HCT116 (cell line): ENCODE measurements around the gene TLL2. TPM values are rescaled to one million over a fixed set of nuclear protein-coding genes. Genes with fewer than 3 reads are reported as not detected.

Experiments used
- ATAC-seq: fragments of 200-7000 bp; cut with Tn5 transposase; 2 replicates; pipeline ENCODE4 v1.9.1; 2020; ENCODE audit warnings: mild to moderate bottlenecking, moderate library complexity
- BruUV-seq: library from RNA; stranded (reverse); fragments of 400-500 nt; replicated peaks from 2 replicates; lab custom pipeline; 2021; lab: Mats Ljungman, UMichigan
- CTCF ChIA-PET: fragments of 300-600 bp; sonication (Branson Sonifier 250); formaldehyde crosslinking; loops from one replicate; lab custom pipeline; 2021; ENCODE audit warnings: antibody characterized with exemption; lab: Charles Lee
- POLR2A ChIA-PET: fragments of 300-600, 350-600 bp; sonication (Branson Sonifier 250); formaldehyde crosslinking; loops from one replicate; lab custom pipeline; 2021; ENCODE audit warnings: antibody characterized with exemption; lab: Charles Lee
- RAD21 ChIA-PET, 2 experiments: fragments of 300-600 bp; sonication (Branson Sonifier 250); formaldehyde crosslinking; loops; one replicate each; lab custom pipeline; 2023; ENCODE audit warnings: low total read pairs in 2 of 2; ENCODE audit not compliant: uncharacterized antibody in 2 of 2, unreplicated experiment in 2 of 2, low non-redundant PET in 1 of 2; lab: Charles Lee
- DNase-seq: peaks from one replicate; pipeline ENCODE4 v3.0.0-alpha.2; 2010; ENCODE audit warnings: low read depth, low spot score
- H2AFZ ChIP-seq: fragments of 200-600 bp; shearing (Covaris generic), sonication (generic); 2 replicates; pipeline ENCODE4 v1.6.1; 2017; ENCODE audit warnings: low read depth, mixed run types, mixed read lengths, antibody characterized with exemption, low read length; ENCODE audit not compliant: poor library complexity, severe bottlenecking
- H3K27ac ChIP-seq: 2 replicates; pipeline ENCODE4 v1.5.1; 2012; ENCODE audit warnings: low read depth, low read length
- H3K27me3 ChIP-seq: fragments of 200-600 bp; sonication (generic); 2 replicates; pipeline ENCODE4 v1.6.1; 2016; ENCODE audit warnings: mixed run types, low read length, mixed read lengths; ENCODE audit not compliant: insufficient read depth
- H3K36me3 ChIP-seq, 2 experiments: fragments of 200-500 bp in 1 of 2; fragments of 200-600 bp in 1 of 2; sonication (Bioruptor generic) in 1 of 2; sonication (generic) in 1 of 2; 2 replicates each; pipeline versions ENCODE4 v1.5.1 to v1.6.1; 2014 to 2016; ENCODE audit warnings: low read length in 2 of 2, inconsistent platforms in 1 of 2, mixed read lengths in 1 of 2, mixed run types in 1 of 2; ENCODE audit not compliant: insufficient read depth in 2 of 2, control insufficient read depth in 1 of 2
- H3K4me1 ChIP-seq, 2 experiments: fragments of 200-600 bp in 1 of 2; sonication (generic) in 1 of 2; 2 replicates each; pipeline versions ENCODE4 v1.5.1 to v1.6.1; 2012 to 2017; ENCODE audit warnings: low read length in 2 of 2, inconsistent platforms in 1 of 2, mild to moderate bottlenecking in 1 of 2, mixed read lengths in 1 of 2, mixed run types in 1 of 2, moderate library complexity in 1 of 2; ENCODE audit not compliant: insufficient read depth in 2 of 2, control insufficient read depth in 1 of 2
- H3K4me2 ChIP-seq: fragments of 200-600 bp; sonication (generic); 2 replicates; pipeline ENCODE4 v1.6.1; 2017; ENCODE audit warnings: mixed run types, low read length, mixed read lengths
- H3K4me3 ChIP-seq, 2 experiments: fragments of 200-600 bp in 1 of 2; sonication (generic) in 1 of 2; replicated peaks in 1 of 2; 2 replicates each; pipeline ENCODE4 v1.5.1; 2011 to 2016; ENCODE audit warnings: low read length in 2 of 2, control low read depth in 1 of 2, low read depth in 1 of 2, mild to moderate bottlenecking in 1 of 2, mixed read lengths in 1 of 2, mixed run types in 1 of 2
- H3K79me2 ChIP-seq: fragments of 200-600 bp; sonication (generic); 2 replicates; pipeline ENCODE4 v1.6.1; 2017; ENCODE audit warnings: mild to moderate bottlenecking, mixed run types, low read length, moderate library complexity, mixed read lengths; ENCODE audit not compliant: insufficient read depth
- H3K9ac ChIP-seq: fragments of 200-600 bp; sonication (generic); 2 replicates; pipeline ENCODE4 v1.6.1; 2016; ENCODE audit warnings: low read length, mixed read lengths
- H3K9me2 ChIP-seq: fragments of 200-600 bp; sonication (generic), shearing (Covaris generic); 2 replicates; pipeline ENCODE4 v1.6.1; 2017; ENCODE audit warnings: mixed run types, mild to moderate bottlenecking, moderate library complexity; ENCODE audit not compliant: insufficient read depth
- H3K9me3 ChIP-seq, 2 experiments: fragments of 200-500 bp in 1 of 2; fragments of 200-600 bp in 1 of 2; sonication (Bioruptor generic) in 1 of 2; sonication (generic) in 1 of 2; 2 replicates each; pipeline ENCODE4 v1.6.1; 2014 to 2017; ENCODE audit warnings: low read length in 2 of 2, mixed read lengths in 2 of 2, inconsistent platforms in 1 of 2, low read depth in 1 of 2, mild to moderate bottlenecking in 1 of 2, mixed run types in 1 of 2, moderate library complexity in 1 of 2; ENCODE audit not compliant: control insufficient read depth in 1 of 2, insufficient read depth in 1 of 2
- H4K20me1 ChIP-seq: fragments of 200-600 bp; sonication (generic), shearing (Covaris generic); 2 replicates; pipeline ENCODE4 v1.6.1; 2017; ENCODE audit warnings: mixed run types, mild to moderate bottlenecking, moderate library complexity; ENCODE audit not compliant: insufficient read depth
- ATF3 ChIP-seq: IDR thresholded peaks from 2 replicates; pipeline ENCODE4 v1.6.1; 2012
- CBX3 ChIP-seq: IDR thresholded peaks from 2 replicates; pipeline ENCODE4 v1.6.1; 2012; ENCODE audit warnings: low read depth
- CTCF ChIP-seq, 3 experiments: fragments of 200-600 bp in 1 of 3; sonication (generic) in 1 of 3; IDR thresholded peaks in 2 of 3; conservative IDR thresholded peaks in 1 of 3; 2 replicates each; pipeline ENCODE4 v1.5.1; 2012 to 2017; ENCODE audit warnings: low read depth in 2 of 3, low read length in 2 of 3, antibody characterized with exemption in 1 of 3, borderline replicate concordance in 1 of 3, control low read depth in 1 of 3, mild to moderate bottlenecking in 1 of 3, mixed read lengths in 1 of 3, mixed run types in 1 of 3, moderate library complexity in 1 of 3; ENCODE audit not compliant: insufficient read depth in 1 of 3
- EGR1 ChIP-seq: IDR thresholded peaks from 2 replicates; pipeline ENCODE4 v1.6.1; 2012; ENCODE audit warnings: low read depth
- EZH2 ChIP-seq: fragments of 200-600 bp; sonication (generic); IDR thresholded peaks from 2 replicates; pipeline ENCODE4 v1.6.1; 2017; ENCODE audit warnings: antibody characterized with exemption, mixed run types
- EZH2phosphoT487 ChIP-seq: fragments of 200-600 bp; IDR thresholded peaks from 2 replicates; pipeline ENCODE4 v1.6.1; 2018; ENCODE audit warnings: antibody characterized with exemption, borderline replicate concordance
- FOSL1 ChIP-seq: IDR thresholded peaks from 2 replicates; pipeline ENCODE4 v1.6.1; 2012; ENCODE audit warnings: low read depth
- JUND ChIP-seq: IDR thresholded peaks from 2 replicates; pipeline ENCODE4 v1.6.1; 2012
- POLR2A ChIP-seq: IDR thresholded peaks from 2 replicates; pipeline ENCODE4 v1.7.0; 2011; ENCODE audit warnings: borderline replicate concordance; ENCODE audit not compliant: insufficient read depth, insufficient read length; ENCODE audit errors: extremely low read depth
- POLR2AphosphoS5 ChIP-seq: IDR thresholded peaks from 2 replicates; pipeline ENCODE4 v1.6.1; 2011; ENCODE audit warnings: mild to moderate bottlenecking, low read depth, low read length, moderate library complexity
- RAD21 ChIP-seq: IDR thresholded peaks from 2 replicates; pipeline ENCODE4 v1.6.1; 2012; ENCODE audit warnings: low read depth, mild to moderate bottlenecking
- SIN3A ChIP-seq: IDR thresholded peaks from 2 replicates; pipeline ENCODE4 v1.6.1; 2012; ENCODE audit warnings: low read depth
- SRF ChIP-seq: IDR thresholded peaks from 2 replicates; pipeline ENCODE4 v1.6.1; 2012; ENCODE audit warnings: low read depth
- TCF7L2 ChIP-seq: IDR thresholded peaks from 2 replicates; pipeline ENCODE4 v1.7.0; 2011; ENCODE audit warnings: borderline replicate concordance, inconsistent platforms; ENCODE audit not compliant: insufficient read depth, insufficient read length; ENCODE audit errors: extremely low read depth
- YY1 ChIP-seq: IDR thresholded peaks from 2 replicates; pipeline ENCODE4 v1.6.1; 2011; ENCODE audit warnings: low read length, low read depth, moderate library complexity, mild to moderate bottlenecking; ENCODE audit not compliant: insufficient replicate concordance; ENCODE audit errors: extremely low read depth
- ZBTB33 ChIP-seq: IDR thresholded peaks from 2 replicates; pipeline ENCODE4 v1.6.1; 2011; ENCODE audit warnings: mild to moderate bottlenecking, low read length, moderate library complexity; ENCODE audit not compliant: insufficient replicate concordance; ENCODE audit errors: extremely low read depth
- ZFX ChIP-seq: fragments of 450-650 bp; IDR thresholded peaks from 2 replicates; pipeline ENCODE4 v1.6.1; 2017
- ZNF274 ChIP-seq: fragments of 200-500 bp; sonication (Bioruptor generic); IDR thresholded peaks from 2 replicates; pipeline ENCODE4 v1.6.1; 2014; ENCODE audit warnings: mild to moderate bottlenecking, low read depth, low read length, inconsistent platforms
- intact Hi-C: fragments of 100-400 bp; cut with micrococcal nuclease; formaldehyde crosslinking; loops from 2 replicates; pipeline ENCODE4 v1.10.0; 2022
- total RNA-seq: library from RNA; stranded (reverse); gene quantifications from one replicate; pipeline ENCODE4 v1.2.1, GENCODE V29; 2021; ENCODE audit not compliant: unreplicated experiment
- TF ChIP-seq, protein P1 (sequence below): IDR thresholded peaks from 2 replicates; pipeline ENCODE4 v1.6.1; 2012

TLL2 gene
- total RNA-seq, 1 experiment from 2014 or later, result 1.3 TPM

DNA sequence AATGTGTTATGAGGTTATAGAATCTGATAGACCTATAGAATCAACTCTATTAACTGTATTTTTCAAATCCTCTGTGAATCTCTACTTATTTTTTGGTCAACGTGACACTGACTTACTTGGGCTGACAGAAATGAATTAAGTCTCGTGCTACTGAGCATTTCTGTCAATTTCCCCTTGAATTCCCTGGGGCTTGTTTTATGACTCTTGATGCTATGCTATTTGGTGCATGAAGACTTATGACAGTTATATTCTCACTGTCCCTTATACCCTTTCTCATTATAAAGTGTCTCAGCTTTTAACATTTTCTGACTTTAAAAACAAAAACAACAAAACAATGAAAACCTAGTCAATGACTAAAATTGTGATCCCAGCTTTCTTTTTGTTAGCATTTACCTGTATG, 86.4 kb downstream of the TLL2 start:
- Histone ChIP-seq H2AFZ (no peak overlapping the region), H3K9me2 (no peaks in the 10 kb centered on the region), H3K9ac (no peak overlapping the region), H3K36me3 (no peaks in the 10 kb centered on the region), H3K79me2 (no peaks in the 10 kb centered on the region), H3K27me3 (peaks cover 28% of the 10 kb centered on the region), H3K4me3 (no peak overlapping the region), H3K27ac (no peak overlapping the region), H3K4me2 (no peak overlapping the region), H3K9me3 (no peaks in the 10 kb centered on the region), H3K4me1 (no peaks in the 10 kb centered on the region), H4K20me1 (no peaks in the 10 kb centered on the region)
- BruUV-seq, result no TSS peak
- intact Hi-C loops, result no loop called here
- ChIA-PET CTCF (no interaction called here), POLR2A (no interaction called here), RAD21 (no interaction called here)
- no peak for TF ChIP-seq TCF7L2
- no peak for TF ChIP-seq ZBTB33
- no peak for TF ChIP-seq JUND
- no peak for TF ChIP-seq CTCF (IDR thresholded peaks at IDR 0.05 in 2 of 3, conservative IDR thresholded peaks at IDR 0.05 in 1 of 3; ENCODE audit: borderline replicate concordance in 1 of 3, insufficient read depth in 1 of 3, low read depth in 2 of 3, low read length in 2 of 3)
- no peak for TF ChIP-seq SRF
- TF ChIP-seq ZNF274, result no peak
- TF ChIP-seq SIN3A, result no peak
- no peak for TF ChIP-seq FOSL1
- TF ChIP-seq EGR1, result no peak
- no peak for TF ChIP-seq POLR2AphosphoS5
- no peak for TF ChIP-seq EZH2phosphoT487
- TF ChIP-seq, protein P1, sequence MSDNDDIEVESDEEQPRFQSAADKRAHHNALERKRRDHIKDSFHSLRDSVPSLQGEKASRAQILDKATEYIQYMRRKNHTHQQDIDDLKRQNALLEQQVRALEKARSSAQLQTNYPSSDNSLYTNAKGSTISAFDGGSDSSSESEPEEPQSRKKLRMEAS, result no peak
- TF ChIP-seq EZH2, result no peak
- no peak for TF ChIP-seq CBX3
- TF ChIP-seq ZFX, result no peak
- TF ChIP-seq POLR2A, result no peak
- no peak for TF ChIP-seq RAD21
- no peak for TF ChIP-seq ATF3
- TF ChIP-seq YY1, result no peak
- ATAC-seq (no peak), DNase-seq (no peak)
